Gastrocnemius medialis (tissue), 4 donors: ENCODE results near the gene DNM1.
A peak's percentile ranks its signal among the peaks of the same experiment; 100 is the strongest.

Experiments used
- POLR2A ChIP-seq, 2 donors: fragments of 450-650 bp; IDR thresholded peaks; one replicate each; pipeline ENCODE4 v1.6.1; 2017; ENCODE audit warnings: antibody characterized with exemption in 2 of 2, mild to moderate bottlenecking in 2 of 2, moderate library complexity in 2 of 2
- TF ChIP-seq, protein P1 (sequence below), 5 experiments: fragments of 450-650 bp in 3 of 5; fragments of 200-600 bp in 2 of 5; sonication (generic) in 2 of 5; IDR thresholded peaks in 4 of 5; conservative IDR thresholded peaks in 1 of 5; 1 replicate in 4 of 5; 2 replicates in 1 of 5; pipeline ENCODE4 v1.5.1; 2016 to 2019; ENCODE audit warnings: antibody characterized with exemption in 5 of 5, mild to moderate bottlenecking in 3 of 5, moderate library complexity in 3 of 5

DNA sequence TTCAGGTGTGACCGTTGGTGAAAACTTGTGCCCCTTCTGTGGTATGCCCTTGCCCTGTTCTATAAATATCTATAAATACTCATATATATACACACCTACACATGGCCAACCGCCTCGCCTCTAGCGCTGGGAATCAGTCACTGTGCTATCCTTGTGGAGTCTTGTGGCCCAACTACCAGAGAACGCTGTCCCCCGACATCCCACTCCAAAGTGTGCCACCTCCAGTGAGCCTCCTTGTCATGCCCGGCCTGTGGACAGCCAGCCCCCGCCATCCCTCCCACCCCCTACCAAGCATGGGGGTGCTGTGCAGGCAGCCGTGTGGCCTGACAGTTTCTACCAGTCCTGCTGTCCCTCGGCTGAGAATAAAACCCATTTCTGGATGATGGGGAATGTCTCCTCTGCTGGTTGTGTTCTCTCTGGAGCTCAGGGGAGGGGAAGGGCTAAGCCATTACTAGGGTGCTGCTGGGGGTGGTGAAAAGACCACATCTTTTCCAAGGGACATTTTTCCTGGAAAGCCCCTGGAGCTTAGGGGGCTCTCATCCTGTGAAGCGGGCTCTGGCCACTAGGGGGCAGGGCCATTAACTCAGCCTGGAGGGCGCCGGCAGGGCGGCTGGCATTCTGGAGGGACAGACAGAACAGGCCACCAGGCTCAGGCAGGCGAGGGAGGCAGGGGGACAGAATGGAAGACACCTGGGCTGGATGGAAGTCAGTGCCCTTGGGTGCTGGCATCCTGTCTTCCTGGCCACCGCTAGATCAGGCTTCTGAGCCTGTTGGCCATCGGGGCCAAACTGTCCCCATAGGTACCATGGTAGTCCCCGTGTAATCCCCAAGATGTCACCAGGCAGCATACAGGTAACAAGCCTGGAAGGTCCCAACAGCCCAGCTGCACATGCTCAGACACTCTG, 51.9 kb downstream of the DNM1 start:
- TF ChIP-seq, protein P1, sequence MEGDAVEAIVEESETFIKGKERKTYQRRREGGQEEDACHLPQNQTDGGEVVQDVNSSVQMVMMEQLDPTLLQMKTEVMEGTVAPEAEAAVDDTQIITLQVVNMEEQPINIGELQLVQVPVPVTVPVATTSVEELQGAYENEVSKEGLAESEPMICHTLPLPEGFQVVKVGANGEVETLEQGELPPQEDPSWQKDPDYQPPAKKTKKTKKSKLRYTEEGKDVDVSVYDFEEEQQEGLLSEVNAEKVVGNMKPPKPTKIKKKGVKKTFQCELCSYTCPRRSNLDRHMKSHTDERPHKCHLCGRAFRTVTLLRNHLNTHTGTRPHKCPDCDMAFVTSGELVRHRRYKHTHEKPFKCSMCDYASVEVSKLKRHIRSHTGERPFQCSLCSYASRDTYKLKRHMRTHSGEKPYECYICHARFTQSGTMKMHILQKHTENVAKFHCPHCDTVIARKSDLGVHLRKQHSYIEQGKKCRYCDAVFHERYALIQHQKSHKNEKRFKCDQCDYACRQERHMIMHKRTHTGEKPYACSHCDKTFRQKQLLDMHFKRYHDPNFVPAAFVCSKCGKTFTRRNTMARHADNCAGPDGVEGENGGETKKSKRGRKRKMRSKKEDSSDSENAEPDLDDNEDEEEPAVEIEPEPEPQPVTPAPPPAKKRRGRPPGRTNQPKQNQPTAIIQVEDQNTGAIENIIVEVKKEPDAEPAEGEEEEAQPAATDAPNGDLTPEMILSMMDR (IDR thresholded peaks at IDR 0.05 in 4 of 5, conservative IDR thresholded peaks at IDR 0.05 in 1 of 5) = peak; percentile 55 to 78 (median 69)
- TF ChIP-seq POLR2A (IDR thresholded peaks at IDR 0.05) = no peak
